T-helper 2 cell treated with Interferon-gamma antibody and Interleukin-4, amounts not matched to agents 5 μg/mL and 100 μg/mL, for 36 hours (primary cell): ENCODE results near the gene SKIC8.

Source experiments
- DNase-seq: peaks from one replicate; pipeline ENCODE4 v3.0.0; 2021; ENCODE audit warnings: low spot score
- H3K27ac Mint-ChIP-seq: one replicate; pipeline ENCODE4 v1.8.0; 2021; ENCODE audit warnings: mild to moderate bottlenecking, mixed read lengths
- H3K27me3 Mint-ChIP-seq: one replicate; pipeline ENCODE4 v1.8.0; 2021; ENCODE audit warnings: low read depth, mixed read lengths
- H3K36me3 Mint-ChIP-seq: one replicate; pipeline ENCODE4 v1.8.0; 2021; ENCODE audit warnings: low read depth, mixed read lengths
- H3K4me1 Mint-ChIP-seq: one replicate; pipeline ENCODE4 v1.8.0; 2021; ENCODE audit warnings: low read depth, mixed read lengths
- H3K4me3 Mint-ChIP-seq: one replicate; pipeline ENCODE4 v1.8.0; 2022; ENCODE audit warnings: mild to moderate bottlenecking, moderate library complexity, mixed read lengths
- H3K9me3 Mint-ChIP-seq: one replicate; pipeline ENCODE4 v1.8.0; 2021; ENCODE audit warnings: mixed read lengths

The SKIC8 gene

DNA sequence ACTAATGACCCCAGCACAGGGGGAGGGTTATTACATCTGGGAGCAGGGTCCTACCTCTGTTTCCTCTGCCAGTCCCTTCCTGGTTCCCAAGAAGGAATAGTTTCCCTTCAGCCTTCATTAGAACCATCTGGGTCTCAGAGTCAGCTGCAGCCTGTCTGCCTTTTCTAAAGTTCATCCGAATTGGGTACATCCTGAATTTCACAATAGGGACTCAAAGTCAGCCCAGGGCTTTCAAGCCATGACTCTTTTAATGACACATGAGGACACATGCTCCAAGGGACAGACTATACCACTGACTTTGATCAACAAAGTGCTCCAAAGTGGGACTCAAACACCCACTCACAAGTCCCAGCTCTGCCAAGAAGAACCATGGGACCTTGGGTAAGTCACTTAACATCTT lies 28.1 kb upstream of the SKIC8 start:
- Mint-ChIP-seq H3K9me3 (no peaks in the 10 kb centered on the region), H3K4me3 (no peak overlapping the region), H3K36me3 (no peaks in the 10 kb centered on the region), H3K4me1 (no peaks in the 10 kb centered on the region), H3K27me3 (no peaks in the 10 kb centered on the region), H3K27ac (no peak overlapping the region)
- no peak for DNase-seq

DNA sequence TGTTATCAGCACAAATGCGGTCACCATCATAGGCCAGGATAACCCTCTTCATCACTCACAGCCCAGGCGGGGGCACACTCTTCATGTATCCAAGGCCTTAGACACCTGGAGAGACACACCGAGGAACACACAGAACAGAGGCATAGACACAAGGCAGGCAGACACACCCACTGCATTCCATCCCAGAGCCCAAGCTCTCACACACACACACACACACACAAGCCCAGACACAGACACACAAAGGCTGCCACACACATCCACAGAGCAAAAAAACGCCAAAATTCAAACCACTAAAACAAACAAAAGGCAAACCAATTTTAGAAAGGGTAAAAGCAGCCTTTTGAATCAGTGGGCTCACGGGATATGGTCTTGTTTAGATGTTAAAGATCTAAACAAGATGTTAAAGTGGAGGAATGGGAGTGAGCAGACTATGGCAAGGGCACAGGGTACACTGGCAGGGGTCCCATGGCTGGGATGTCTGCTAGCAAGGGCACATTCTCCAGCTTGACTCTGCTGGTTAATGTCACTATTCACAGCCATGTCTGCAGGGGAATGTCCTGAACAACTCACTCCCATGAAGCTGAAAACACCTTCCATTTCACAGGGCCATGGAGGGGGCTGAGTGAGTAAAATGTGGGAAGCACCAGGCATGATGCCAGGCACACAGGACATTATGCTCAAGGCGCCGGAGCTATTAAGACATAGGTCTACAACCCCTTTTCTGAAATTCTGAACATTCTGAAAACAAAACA lies 25.9 kb upstream of the SKIC8 start:
- H3K4me3 Mint-ChIP-seq: no peak overlapping the region
- DNase-seq: no peak
- no peaks in the 10 kb centered on the region for H3K9me3 Mint-ChIP-seq

DNA sequence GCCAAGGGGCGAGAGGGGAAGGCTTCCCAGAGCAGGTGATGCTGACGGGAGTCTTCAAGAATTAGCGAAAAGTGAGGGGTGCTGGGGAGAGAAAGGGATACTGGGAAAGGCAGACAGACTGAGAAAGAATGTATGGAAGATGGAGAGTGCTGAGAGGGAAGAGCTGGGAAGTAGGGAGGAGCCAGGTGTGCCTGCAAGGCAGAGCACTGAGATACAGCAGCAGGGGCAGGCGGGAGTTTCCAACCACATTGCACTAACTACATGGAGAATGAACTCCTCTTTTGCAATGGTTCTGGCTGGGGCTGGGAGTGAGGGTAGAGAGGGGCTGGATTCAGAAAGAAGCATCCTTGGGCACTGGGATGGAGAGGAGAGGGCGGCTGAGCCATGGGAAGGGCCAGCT lies 24.7 kb upstream of the SKIC8 start:
- H3K27me3 Mint-ChIP-seq: no peaks in the 10 kb centered on the region
- H3K4me1 Mint-ChIP-seq: no peaks in the 10 kb centered on the region
- H3K4me3 Mint-ChIP-seq: no peak overlapping the region
- no peak overlapping the region for H3K27ac Mint-ChIP-seq
- no peaks in the 10 kb centered on the region for H3K9me3 Mint-ChIP-seq
- DNase-seq: no peak
- no peaks in the 10 kb centered on the region for H3K36me3 Mint-ChIP-seq

More for the DNA sequence above, 25.9 kb upstream of the SKIC8 start:
- Mint-ChIP-seq H3K27me3 (no peaks in the 10 kb centered on the region), H3K27ac (no peak overlapping the region), H3K36me3 (no peaks in the 10 kb centered on the region), H3K4me1 (no peaks in the 10 kb centered on the region)

DNA sequence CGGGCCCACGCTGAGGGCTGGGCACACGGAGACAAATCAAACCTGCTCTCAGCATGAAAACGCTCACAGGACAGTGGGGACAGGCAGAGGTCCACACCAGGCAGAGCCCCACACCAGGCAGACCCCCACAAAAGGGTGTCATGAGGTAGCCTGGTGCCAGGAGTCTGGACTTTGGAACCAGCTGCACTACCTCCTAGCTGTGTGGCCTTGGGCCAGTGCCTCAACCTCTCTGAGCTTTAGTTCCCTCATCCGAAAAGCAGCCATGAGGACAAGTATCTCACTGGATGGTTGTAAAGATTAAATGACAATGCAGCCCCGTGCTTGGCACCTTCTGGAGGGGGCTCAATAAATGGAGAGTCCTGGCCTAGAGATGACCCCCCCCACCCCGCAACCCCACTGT lies 24.3 kb upstream of the SKIC8 start:
- Mint-ChIP-seq H3K27me3 (no peaks in the 10 kb centered on the region), H3K36me3 (no peaks in the 10 kb centered on the region), H3K4me1 (no peaks in the 10 kb centered on the region), H3K27ac (no peak overlapping the region), H3K4me3 (no peak overlapping the region), H3K9me3 (no peaks in the 10 kb centered on the region)
- DNase-seq: no peak

DNA sequence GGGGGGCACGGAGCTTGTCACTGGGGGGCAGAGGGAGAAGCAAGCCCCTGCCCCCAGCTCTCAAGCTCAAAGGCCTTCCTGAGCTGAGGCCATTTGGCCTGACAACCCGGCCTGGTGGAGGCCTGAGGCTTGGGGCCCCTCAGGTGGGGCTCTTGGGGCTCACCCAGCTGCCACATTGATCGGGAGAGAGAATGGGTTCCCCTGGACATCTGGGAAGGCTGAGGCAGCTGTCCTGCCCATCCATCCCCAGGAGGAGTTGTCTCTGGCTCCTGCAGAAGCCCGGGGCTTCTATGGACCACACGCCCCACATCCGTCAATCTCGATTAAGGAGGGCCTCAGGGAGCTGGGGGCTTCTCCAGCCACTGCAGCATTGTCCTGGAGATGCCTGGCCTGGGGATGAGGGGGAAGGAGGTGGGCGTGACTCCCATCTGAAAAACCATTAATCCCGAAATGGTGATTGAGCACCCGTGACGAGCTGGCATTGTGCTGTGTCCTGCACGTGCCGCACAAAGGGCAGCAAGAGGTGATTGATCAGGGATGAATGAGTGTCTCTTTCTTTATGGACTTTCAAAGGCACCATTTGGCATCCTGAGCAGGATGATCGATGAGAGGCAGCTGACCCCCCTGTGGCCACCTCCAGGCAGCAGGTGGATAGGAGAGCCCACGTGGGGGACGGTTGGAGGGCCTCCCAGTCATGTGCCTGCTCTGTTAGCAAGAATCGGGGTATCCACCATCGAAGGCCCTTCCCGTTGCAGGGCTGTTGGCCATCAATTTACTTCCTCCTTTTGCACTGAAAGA lies 23.5 kb upstream of the SKIC8 start:
- H3K27me3 Mint-ChIP-seq: no peaks in the 10 kb centered on the region
- no peaks in the 10 kb centered on the region for H3K36me3 Mint-ChIP-seq
- no peak overlapping the region for H3K27ac Mint-ChIP-seq
- DNase-seq: no peak
- H3K4me3 Mint-ChIP-seq: no peak overlapping the region
- H3K9me3 Mint-ChIP-seq: no peaks in the 10 kb centered on the region
- no peaks in the 10 kb centered on the region for H3K4me1 Mint-ChIP-seq

DNA sequence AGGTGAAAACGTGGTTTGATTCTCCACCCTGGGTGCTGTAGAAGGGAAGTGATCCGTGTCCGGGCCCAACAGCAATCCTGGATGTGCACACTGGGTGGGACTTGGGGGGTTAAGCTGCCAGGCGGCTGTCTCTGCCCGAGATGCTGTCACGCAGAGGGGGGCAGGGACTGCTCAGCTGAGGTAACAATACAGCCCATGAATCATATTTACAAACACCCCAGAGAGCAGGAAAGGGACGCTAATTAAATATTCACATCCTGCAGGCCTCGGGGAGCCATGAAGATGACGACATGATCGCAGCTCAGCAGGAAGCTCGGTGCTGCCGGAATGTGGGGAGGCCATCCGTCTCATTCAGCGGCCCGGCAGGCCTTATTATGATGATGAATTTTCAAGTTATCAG lies 22.8 kb upstream of the SKIC8 start:
- Mint-ChIP-seq H3K27ac (no peak overlapping the region), H3K36me3 (no peaks in the 10 kb centered on the region), H3K9me3 (no peaks in the 10 kb centered on the region), H3K4me1 (no peaks in the 10 kb centered on the region), H3K4me3 (no peak overlapping the region), H3K27me3 (no peaks in the 10 kb centered on the region)
- DNase-seq: no peak

DNA sequence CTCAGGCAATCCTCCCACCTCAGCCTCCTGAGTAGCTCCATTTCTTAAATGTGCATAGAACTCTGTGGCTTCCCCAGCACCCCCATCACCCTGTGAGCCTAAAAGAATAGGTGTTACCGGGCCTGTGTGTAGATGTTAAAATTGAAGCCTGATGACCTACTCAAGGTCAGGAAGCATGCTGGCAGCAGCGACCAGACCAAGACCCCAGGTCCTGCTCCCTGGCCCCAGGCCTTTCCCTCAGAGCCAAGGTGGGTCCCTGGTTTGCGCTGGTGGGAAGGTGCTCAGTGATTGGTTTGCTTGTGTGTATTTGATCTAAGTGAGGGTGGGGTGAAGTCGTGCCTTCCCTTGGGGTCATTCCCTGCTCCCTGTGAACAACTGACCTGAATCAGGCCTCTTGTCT lies 22.4 kb upstream of the SKIC8 start:
- H3K27me3 Mint-ChIP-seq: no peaks in the 10 kb centered on the region
- H3K9me3 Mint-ChIP-seq: no peaks in the 10 kb centered on the region
- H3K4me1 Mint-ChIP-seq: no peaks in the 10 kb centered on the region
- H3K4me3 Mint-ChIP-seq: no peak overlapping the region
- no peak for DNase-seq
- no peak overlapping the region for H3K27ac Mint-ChIP-seq
- no peaks in the 10 kb centered on the region for H3K36me3 Mint-ChIP-seq

DNA sequence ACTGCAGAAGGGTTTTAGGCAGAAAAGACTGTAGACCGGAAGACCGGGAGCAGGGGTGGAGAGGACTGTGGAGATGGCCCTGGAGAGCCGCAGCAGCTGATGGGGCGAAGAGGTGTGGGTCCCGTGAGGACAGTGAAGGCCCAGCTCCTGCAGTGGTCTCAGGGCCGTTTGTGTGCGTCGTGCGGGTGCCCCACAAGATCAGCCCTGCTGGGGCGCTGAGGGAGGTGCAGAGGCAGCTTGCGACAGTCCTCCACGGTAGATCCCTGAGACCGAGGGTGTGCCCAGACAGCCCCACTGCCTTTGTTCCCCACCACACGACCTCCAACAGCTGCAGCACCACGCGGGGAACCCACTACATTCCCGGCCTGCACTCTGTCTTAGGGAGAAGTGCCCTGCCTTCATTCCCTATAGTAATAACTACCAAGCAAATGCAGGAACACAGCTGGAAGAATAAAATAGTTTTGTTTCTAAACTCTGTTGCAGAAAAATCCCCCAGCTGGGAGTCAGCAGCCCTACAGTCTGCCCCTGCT lies 21.7 kb upstream of the SKIC8 start:
- H3K4me3 Mint-ChIP-seq: no peak overlapping the region
- DNase-seq: no peak
- no peaks in the 10 kb centered on the region for H3K9me3 Mint-ChIP-seq
- H3K27ac Mint-ChIP-seq: no peak overlapping the region
- no peaks in the 10 kb centered on the region for H3K36me3 Mint-ChIP-seq
- H3K27me3 Mint-ChIP-seq: no peaks in the 10 kb centered on the region
- H3K4me1 Mint-ChIP-seq: no peaks in the 10 kb centered on the region

DNA sequence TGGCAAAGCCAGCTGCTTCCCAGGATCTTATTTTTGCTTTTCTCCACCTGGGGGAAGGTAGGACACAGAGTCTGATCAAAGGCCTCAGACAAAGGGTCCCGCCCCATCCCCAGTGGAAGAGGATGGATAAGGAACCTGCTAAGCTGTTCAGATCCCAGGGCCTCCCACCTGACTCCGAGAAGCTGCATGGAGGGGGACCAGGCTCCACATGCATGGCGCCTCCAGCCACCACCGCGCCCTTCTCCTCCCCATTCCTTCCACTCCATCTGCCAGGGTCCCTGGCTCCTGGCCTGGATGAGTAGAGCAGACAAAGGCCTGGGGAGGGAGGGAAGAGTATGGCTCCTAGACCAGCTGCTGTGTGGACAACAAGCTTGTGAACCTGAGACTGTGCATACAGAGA lies 20.8 kb upstream of the SKIC8 start:
- Mint-ChIP-seq H3K4me3 (no peak overlapping the region), H3K27ac (no peak overlapping the region), H3K36me3 (no peaks in the 10 kb centered on the region), H3K27me3 (no peaks in the 10 kb centered on the region), H3K4me1 (no peaks in the 10 kb centered on the region), H3K9me3 (no peaks in the 10 kb centered on the region)
- no peak for DNase-seq

DNA sequence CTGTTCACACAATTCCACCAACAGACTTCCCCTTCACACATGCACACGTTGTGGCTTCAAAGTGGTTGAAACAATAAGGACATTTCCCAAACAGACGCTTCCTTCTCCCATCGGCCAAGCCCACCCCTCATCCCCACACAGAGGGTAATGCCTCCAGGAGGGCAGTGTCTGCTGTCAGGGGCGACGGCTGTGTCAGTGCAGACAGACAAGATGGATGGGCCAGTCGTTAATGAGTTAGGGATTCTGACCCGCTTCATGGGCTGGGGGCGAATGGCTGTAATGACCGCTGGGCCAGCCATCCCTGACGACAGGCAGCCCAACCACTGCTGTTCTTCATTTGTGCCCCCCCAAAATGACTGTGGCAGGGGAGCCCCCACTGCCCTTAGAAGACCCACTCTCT lies 20.2 kb upstream of the SKIC8 start:
- no peaks in the 10 kb centered on the region for H3K27me3 Mint-ChIP-seq
- H3K9me3 Mint-ChIP-seq: no peaks in the 10 kb centered on the region
- H3K36me3 Mint-ChIP-seq: no peaks in the 10 kb centered on the region
- no peak for DNase-seq
- H3K4me3 Mint-ChIP-seq: no peak overlapping the region
- no peak overlapping the region for H3K27ac Mint-ChIP-seq
- no peaks in the 10 kb centered on the region for H3K4me1 Mint-ChIP-seq

DNA sequence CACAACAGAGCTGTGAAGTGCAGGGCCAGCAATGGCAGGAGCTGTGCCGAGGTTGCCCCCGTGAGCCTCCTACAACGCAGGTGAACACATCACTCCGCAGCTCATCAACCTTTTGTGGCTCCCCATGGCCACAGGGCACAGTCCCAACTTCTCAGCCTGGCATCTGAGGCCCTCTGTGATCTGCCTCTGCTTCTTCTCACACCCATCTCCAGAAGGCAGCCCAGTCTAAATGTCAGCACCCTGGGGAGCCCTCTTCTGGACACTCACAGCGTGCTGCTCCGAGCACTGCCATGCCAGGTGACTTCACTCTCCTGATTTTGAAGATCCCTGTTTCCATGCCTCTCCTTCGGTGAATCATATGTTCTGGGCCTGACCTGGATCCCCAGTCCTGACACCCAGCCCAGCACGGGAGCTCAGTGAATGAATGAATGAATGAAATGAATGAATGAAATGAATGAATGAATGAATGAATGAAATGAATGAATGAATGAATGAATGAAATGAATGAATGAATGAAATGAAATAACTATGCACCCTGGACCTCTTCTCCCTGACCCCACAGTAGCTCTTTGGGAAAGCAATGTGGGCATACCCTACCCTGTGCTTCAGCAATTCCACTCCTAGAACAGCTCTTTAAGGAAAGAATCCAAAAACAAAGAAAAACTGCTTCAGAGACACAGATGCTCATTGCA lies 17.9 kb upstream of the SKIC8 start:
- Mint-ChIP-seq H3K27me3 (no peaks in the 10 kb centered on the region), H3K27ac (no peak overlapping the region), H3K4me3 (no peak overlapping the region), H3K9me3 (no peaks in the 10 kb centered on the region), H3K36me3 (no peaks in the 10 kb centered on the region), H3K4me1 (no peaks in the 10 kb centered on the region)
- no peak for DNase-seq

DNA sequence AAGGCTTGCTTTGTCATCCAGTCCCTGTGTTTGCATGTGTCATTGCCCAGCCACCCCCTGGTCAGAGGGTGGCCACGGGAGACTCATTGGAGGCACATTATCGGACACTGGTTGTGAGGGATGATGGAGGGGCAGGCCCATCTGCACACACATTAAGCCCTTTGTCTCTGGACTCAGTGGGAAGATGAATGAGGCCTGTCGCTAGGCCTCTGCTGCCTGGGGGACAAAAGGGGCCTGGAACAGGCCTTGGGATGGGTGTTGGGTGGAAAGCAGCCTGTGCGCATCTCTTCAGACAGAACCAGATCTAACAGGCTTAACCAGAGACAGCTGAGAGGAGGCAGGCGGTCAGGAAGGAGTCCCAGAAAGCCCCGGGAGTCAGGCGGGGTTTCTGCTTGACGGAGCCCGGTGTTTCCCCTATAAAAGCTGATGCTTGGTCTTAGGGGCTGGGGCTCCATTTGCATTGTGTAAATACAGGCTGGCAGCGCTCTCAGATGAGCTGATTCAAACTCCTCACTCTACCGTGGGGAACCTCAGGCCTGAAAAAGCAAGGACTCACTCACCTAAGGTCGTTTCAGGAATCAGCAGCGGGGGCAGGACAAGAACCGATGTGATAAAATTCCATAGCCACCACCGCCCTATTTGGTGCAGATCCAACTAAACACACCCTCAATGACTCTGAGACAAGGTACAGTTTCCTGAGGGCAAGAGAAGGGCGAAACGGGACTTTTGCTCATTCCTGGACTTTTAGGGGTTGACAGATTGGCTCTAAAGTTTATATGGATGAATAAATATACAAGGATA lies 17.1 kb upstream of the SKIC8 start:
- no peak overlapping the region for H3K27ac Mint-ChIP-seq
- no peak for DNase-seq

DNA sequence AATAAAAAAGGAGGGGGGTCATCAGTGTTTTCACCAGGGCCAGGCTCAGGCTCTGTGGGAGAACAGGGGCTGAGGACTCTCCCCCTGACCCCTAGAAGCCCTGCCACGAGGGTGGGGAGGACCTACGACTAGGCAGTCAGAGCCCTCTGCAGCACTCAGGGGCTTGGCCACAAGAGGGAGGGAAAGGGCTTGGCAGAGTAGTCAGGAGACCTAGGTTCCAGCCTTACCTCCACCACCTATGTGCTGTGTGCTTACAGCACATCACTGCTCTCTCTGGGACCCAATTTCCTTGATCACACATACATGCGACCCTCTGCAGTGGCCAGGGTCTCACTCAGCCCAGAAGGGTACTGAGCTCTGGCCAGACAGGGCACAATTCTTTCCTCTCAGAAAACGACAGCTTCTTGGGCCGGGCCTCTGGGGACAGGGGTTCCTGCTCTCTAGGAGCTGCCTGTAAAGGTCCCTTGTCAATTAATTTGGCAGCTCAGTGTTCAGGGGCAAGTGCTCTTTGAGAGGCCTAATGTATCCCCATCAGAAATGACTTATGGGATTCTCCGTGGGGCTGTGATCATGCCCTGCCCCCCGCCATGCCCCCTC lies 16.4 kb upstream of the SKIC8 start:
- no peaks in the 10 kb centered on the region for H3K27me3 Mint-ChIP-seq
- no peak overlapping the region for H3K4me3 Mint-ChIP-seq
- no peaks in the 10 kb centered on the region for H3K4me1 Mint-ChIP-seq
- no peaks in the 10 kb centered on the region for H3K36me3 Mint-ChIP-seq
- no peaks in the 10 kb centered on the region for H3K9me3 Mint-ChIP-seq
- H3K27ac Mint-ChIP-seq: no peak overlapping the region
- DNase-seq: no peak

More for the DNA sequence above, 17.1 kb upstream of the SKIC8 start:
- H3K4me1 Mint-ChIP-seq: no peaks in the 10 kb centered on the region
- no peaks in the 10 kb centered on the region for H3K27me3 Mint-ChIP-seq
- H3K36me3 Mint-ChIP-seq: no peaks in the 10 kb centered on the region
- no peak overlapping the region for H3K4me3 Mint-ChIP-seq
- no peaks in the 10 kb centered on the region for H3K9me3 Mint-ChIP-seq
